ENCODE data around the gene IL16.
"Not testable (repeated sequence)": the region's sequence is repeated elsewhere in the genome, so short reads cannot be mapped to it uniquely, and the experiment has no call there.

IL16 gene

DNA sequence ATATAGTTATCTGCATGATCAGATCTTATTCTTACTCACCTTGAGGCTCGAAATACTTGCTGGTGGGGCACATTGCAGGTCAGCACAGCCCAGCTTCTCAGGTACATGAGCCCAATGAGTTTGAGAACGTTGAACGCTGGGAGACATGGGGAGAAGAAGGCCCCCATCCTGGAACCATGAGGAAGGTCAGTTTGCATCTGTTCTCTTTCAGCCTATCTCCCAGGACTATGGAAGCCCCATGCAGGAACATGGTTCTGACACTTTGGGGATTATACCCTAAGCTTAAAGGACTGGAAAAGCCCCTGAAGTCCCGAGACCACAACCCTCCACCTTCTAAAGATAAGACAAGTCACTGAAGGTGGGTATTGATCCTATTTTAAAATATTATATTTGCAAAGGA lies 144.7 kb downstream of the IL16 start:
- no peak for DNase-seq

DNA sequence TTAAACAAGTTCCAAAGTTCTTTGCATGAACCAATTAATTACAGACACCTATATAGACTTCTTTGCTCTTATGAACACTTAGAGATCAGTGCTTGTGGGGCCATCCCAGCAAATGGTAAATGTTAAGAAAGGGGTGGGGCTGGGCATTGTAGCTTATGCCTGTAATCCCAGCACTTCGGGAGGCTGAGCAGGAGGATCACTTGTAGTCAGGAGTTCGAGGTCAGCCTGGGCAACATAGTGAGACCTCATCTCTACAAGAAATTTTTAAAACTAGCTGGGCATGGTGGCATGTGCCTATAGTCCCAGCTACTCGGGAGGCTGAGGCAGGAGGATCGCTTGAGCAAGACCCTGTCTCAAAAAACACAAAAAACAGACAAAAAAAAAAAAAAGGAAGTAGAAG lies 146.7 kb downstream of the IL16 start:
- DNase-seq = no peak

DNA sequence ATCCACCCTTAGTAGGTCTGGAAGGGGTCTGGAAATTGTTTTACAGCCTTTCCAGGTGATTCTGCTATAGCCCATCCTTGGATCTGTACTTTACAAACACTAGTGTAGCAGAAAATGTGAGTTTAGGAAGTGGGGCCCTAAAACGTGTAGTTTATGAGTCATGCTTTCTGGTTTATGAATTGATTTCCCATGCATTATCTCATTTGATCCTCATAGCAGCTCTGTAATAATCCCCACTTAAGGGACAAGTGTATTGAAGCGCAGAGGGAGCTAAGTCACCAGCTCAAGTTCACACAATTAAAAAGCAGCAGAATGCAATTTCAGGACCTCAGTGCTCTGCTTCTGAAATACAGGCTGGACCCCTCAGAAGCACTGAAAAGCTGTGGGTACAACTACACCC lies 149.9 kb downstream of the IL16 start:
- no peak for DNase-seq

DNA sequence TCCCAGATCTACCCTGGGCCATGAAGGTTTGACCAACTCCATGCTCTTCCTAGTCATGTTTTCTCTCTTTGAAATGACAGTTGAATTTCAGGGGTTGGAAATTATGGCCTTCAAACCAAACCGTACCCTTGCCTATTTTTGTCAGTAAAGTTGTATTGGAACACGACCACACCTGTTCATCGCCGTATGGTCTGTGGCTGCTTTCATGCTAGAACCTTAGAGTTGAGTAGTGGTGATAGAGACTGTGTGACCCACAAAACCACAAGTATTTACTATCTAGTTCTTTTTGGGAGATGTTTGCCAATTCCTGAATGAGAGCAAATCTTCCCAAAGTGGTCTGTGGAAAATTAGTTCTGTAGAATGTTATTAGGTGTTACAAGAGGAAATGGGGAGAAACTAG lies 151.2 kb downstream of the IL16 start:
- no peak for DNase-seq

DNA sequence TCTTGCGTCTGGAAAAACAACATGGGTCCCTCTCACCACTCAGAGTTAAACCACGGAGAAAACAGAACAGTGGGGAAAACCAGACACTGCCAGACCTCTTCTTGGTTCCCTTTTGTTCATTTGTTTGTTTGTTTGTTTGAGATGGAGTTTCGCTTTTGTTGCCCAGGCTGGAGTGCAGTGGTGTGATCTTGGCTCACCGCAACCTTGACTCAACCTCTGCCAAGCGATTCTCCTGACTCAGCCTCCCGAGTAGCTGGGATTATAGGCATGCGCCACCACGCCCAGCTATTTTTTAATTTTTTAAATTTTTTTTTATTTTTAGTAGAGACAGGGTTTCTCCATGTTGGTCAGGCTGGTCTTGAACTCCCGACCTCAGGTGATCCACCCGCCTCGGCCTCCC lies 152.0 kb downstream of the IL16 start:
- DNase-seq = not testable (repeated sequence)

DNA sequence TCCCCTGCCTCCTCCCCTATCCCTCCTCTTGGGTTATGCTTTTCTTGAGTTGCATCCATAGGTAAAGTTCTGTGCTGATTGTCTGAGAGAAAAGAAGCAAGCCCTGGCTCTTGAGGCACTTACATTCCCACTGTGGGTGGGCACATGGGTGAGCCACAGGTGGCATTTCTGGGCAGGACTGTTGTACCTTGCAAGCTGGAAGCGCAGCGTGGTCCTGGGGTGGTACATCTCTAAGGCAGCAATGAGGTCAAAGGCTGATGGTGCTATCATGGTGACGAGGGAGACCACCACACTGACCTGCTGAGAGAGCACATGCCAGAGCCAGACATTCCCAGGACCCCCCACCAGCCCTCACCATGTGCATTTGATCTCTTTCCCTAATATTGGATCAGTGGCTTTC lies 152.6 kb downstream of the IL16 start:
- no peak for DNase-seq

DNA sequence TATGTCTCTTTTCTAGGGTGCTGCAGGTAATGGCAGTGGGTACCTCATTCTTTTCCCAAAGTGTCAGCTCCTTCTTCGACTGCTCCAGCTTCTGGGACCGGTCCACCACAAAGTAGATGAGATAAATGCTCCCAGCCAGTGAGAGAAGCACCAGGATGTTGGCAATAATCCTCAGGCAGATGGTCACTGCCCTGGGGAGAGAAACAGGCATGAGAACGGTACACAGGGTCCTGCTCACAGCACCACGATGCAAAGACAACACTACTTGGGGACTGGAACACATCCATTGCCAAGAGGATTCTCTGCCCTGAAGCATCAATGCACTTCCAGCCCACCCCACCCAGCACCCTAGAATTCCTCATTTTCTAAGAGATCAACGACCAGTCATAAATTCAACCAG lies 155.0 kb downstream of the IL16 start:
- DNase-seq = no peak

DNA sequence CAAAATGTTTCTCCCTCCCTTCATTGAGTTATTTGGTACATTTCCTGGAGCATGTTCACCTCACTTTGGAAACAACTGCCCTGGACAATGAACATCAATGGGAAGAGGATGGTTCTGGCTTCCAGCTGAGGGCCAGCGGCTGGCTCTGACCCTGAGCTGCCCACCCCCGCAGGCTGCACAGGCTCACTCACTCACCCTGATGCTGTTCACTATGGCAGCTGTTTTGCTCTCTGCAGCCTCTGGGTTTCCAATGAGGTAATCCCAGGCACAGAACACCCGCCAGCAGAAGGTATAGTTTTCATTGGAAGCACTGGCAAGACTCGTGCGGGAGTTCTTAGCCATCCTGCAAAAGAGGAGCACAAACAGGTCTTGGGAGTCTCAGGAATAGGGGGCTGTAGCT lies 159.6 kb downstream of the IL16 start:
- no peak for DNase-seq

DNA sequence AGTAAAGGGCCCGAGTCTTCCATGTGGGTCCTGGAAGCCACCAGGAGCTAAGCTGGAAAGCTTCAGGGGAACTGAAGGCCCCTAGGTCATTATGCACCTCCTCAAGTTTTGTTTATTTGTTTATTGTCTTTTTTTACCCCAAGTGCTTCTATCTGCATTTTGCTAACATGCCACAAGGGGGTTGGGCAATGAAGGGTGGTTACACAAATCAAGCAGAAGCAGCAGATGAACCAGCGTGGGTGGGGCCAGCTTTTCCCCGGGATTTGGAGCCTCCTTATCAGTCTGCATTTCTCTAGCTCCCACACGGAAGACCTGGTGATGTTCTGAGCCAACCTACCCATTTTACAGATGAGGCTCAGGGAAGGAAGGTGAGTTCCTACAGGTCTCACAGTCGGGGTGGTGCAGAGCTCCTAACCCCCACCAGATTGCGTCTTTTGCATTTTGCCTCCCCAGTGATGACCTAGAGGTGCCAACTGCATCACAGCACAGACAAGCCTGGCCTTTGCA lies 160.6 kb downstream of the IL16 start:
- DNase-seq = no peak

DNA sequence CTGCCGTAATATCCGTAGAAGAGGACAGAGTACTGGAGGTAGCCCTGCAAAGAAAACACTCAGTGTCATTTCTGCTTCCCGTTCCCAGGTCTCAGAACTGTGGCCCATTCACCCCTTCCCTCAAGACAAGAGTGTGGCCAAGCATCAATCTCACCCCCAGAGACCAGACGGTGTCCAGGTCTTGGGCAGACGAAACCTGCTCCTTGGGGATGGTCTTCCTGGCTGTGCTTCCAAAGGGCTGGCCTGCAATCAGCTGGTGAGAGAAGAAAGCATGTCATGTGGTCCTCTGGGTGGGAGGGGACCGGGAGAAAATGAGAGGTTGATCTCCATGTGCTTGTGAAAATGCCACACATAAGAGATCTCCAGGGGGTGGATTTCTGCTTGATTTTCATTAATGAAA lies 161.6 kb downstream of the IL16 start:
- DNase-seq = no peak

DNA sequence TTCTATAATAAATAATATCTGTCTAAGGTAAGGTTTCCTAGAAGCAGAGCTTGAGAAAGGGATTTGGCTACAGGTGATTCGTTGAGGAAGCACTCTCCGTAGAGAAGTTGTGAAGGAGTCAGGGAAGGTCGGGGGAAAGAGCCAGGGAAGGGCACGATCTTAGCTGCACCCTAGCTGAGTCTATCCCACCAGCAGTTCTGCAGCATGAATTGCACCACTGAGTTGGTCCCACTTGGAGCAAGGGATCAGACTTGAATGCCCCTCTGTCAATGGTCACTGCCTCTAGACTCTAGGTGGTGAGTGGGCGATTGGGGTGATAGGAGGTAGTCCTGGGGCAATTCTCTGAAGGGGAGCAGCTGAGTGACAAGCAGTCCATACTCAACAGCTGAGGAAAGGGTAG lies 163.8 kb downstream of the IL16 start:
- no peak for DNase-seq

DNA sequence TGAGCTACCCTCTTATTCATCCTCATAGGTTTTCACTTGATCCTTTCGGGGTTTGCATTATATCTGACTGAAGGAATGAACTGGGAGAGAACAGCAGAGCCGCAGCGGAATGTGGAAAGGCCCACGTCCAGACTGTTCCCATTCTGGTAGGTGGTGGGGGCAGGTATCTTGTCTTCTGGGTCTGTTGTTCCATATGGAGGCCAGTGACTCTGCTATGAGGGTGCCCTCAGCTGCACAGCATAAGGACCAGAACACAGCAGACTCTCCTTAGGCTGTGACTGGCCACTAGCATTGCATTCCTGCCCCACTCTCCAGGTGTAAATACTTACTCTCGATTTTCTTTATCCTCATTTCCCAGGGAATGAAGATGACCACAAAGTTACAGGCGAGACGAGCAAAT lies 165.2 kb downstream of the IL16 start:
- DNase-seq = no peak

DNA sequence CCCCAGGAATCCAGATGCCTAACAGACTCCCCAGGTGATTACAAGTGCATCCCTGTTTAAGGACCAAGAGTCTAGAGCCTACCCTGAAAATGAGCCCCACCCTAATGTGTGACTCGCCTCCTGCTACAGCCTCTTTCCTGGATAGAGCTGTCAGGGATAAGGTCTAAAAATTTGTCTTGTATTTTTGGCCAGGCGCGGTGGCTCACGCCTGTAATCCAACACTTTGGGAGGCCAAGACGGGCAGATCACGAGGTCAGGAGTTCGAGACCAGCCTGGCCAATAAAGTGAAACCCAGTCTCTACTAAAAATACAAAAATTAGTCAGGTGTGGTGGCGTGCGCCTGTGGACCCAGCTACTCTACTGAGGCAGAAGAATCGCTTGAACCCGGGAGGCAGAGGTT lies 166.1 kb downstream of the IL16 start:
- no peak for DNase-seq

DNA sequence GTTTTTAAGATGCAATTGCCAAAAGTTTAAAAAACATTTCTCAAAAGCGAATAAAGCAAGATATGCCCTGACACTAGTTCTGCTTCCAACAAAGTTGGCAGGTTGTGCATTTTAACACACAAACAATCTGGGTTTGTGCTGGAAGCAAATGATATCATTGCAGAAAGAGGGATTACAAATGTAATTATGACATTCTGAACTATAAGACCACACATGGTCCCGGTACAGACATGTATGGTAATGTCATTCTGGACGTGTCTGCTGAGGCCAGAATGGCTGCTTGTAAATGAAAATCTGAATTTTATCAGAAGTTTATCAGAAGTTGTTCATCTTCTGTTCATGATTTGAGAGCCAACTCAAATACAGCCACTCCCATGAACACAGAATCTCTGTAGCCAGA lies 166.6 kb downstream of the IL16 start:
- no peak for DNase-seq

All from activated CD4-positive, alpha-beta T cell treated with anti-CD3 and anti-CD28 coated beads for 4 hours (primary cell).